GM19328 (cell line): ENCODE data around the gene CLDN25.
A peak's percentile ranks its signal among the peaks of the same experiment; 100 is the strongest.
"Not testable (repeated sequence)": the region's sequence is repeated elsewhere in the genome, so short reads cannot be mapped to it uniquely, and the experiment has no call there.

ENCODE experiments used
- ATAC-seq: cut with Tn5 transposase; IDR thresholded peaks from one replicate; pipeline ENCODE4 v1.9.1; 2021; ENCODE audit warnings: mild to moderate bottlenecking, moderate library complexity; ENCODE audit not compliant: unreplicated experiment

Gene CLDN25

GRCh38 chr11:113779496-113779895, at the start of gene CLDN25:
TSS of gene CLDN25 (plus strand) at chr11:113779796. CDS start at chr11:113779796, 0 bp downstream.
- no peak for ATAC-seq

- ATAC-seq = no peak
Measured at GRCh38 chr11:113730887-113731726, 48.5 kb upstream of the CLDN25 start.

GRCh38 chr11:113732092-113732491, 47.5 kb upstream of the CLDN25 start:
- ATAC-seq = no peak

GRCh38 chr11:113736323-113736722, 43.3 kb upstream of the CLDN25 start:
- no peak for ATAC-seq

- no peak for ATAC-seq
Measured at GRCh38 chr11:113752932-113753331, 26.7 kb upstream of the CLDN25 start.

- ATAC-seq = no peak
Measured at GRCh38 chr11:113760241-113760640, 19.4 kb upstream of the CLDN25 start.

GRCh38 chr11:113763040-113763439, 16.6 kb upstream of the CLDN25 start:
- ATAC-seq = not testable (repeated sequence)

- no peak for ATAC-seq
Measured at GRCh38 chr11:113764527-113765219, 14.9 kb upstream of the CLDN25 start.

- no peak for ATAC-seq
Measured at GRCh38 chr11:113771964-113772363, 7.6 kb upstream of the CLDN25 start.

GRCh38 chr11:113773092-113773415, 6.5 kb upstream of the CLDN25 start:
- ATAC-seq = no peak

GRCh38 chr11:113773416-113774173, 6.0 kb upstream of the CLDN25 start, which contains the start of gene ZW10:
TSS of gene ZW10 (minus strand) at chr11:113773692. CDS start at chr11:113773666, 26 bp downstream.
- peak; percentile 99 for ATAC-seq

- ATAC-seq = no peak
Measured at GRCh38 chr11:113774174-113774503, 5.5 kb upstream of the CLDN25 start.

GRCh38 chr11:113778111-113778910, 1.3 kb upstream of the CLDN25 start:
- no peak for ATAC-seq

GRCh38 chr11:113781682-113782081, 2.1 kb downstream of the CLDN25 start:
- ATAC-seq = no peak

- ATAC-seq = no peak
Measured at GRCh38 chr11:113782134-113782533, 2.5 kb downstream of the CLDN25 start.

GRCh38 chr11:113789016-113789415, 9.4 kb downstream of the CLDN25 start:
- ATAC-seq = not testable (repeated sequence)

- no peak for ATAC-seq
Measured at GRCh38 chr11:113789675-113790320, 10.2 kb downstream of the CLDN25 start.

- no peak for ATAC-seq
Measured at GRCh38 chr11:113796663-113797259, 17.2 kb downstream of the CLDN25 start.

GRCh38 chr11:113802621-113803020, 23.0 kb downstream of the CLDN25 start:
- no peak for ATAC-seq

GRCh38 chr11:113805640-113806039, 26.0 kb downstream of the CLDN25 start:
- no peak for ATAC-seq
